GM18498 (cell line): ENCODE data around the gene TNFRSF9.
"Not testable (repeated sequence)": the region's sequence is repeated elsewhere in the genome, so short reads cannot be mapped to it uniquely, and the experiment has no call there.

Experiments
- ATAC-seq: cut with Tn5 transposase; IDR thresholded peaks from one replicate; pipeline ENCODE4 v1.9.1; 2021; ENCODE audit warnings: mild to moderate bottlenecking, moderate library complexity; ENCODE audit not compliant: unreplicated experiment

TNFRSF9 gene

GRCh38 chr1:7921796-7922195 is 18.8 kb downstream of the TNFRSF9 start:
- ATAC-seq: no peak

GRCh38 chr1:7919880-7920279 is 20.8 kb downstream of the TNFRSF9 start:
- ATAC-seq: no peak

GRCh38 chr1:7917971-7918370 is 22.7 kb downstream of the TNFRSF9 start:
- ATAC-seq: not testable (repeated sequence)

- ATAC-seq: no peak
Measured at GRCh38 chr1:7916501-7916830, 24.2 kb downstream of the TNFRSF9 start.

- no peak for ATAC-seq
Measured at GRCh38 chr1:7915826-7916500, 24.7 kb downstream of the TNFRSF9 start.

- ATAC-seq: no peak
Measured at GRCh38 chr1:7912743-7913557, 27.7 kb downstream of the TNFRSF9 start.

- ATAC-seq: no peak
Measured at GRCh38 chr1:7912145-7912544, 28.5 kb downstream of the TNFRSF9 start.

GRCh38 chr1:7905262-7905661 is 35.4 kb downstream of the TNFRSF9 start:
- ATAC-seq: no peak

GRCh38 chr1:7902478-7903085 is 38.1 kb downstream of the TNFRSF9 start:
- ATAC-seq: no peak

GRCh38 chr1:7899741-7900140 is 40.9 kb downstream of the TNFRSF9 start:
- no peak for ATAC-seq

- ATAC-seq: no peak
Measured at GRCh38 chr1:7898962-7899361, 41.7 kb downstream of the TNFRSF9 start.

GRCh38 chr1:7896994-7897393 is 43.6 kb downstream of the TNFRSF9 start:
- no peak for ATAC-seq

- ATAC-seq: no peak
Measured at GRCh38 chr1:7893529-7894180, 47.0 kb downstream of the TNFRSF9 start.

GRCh38 chr1:7891804-7892203 is 48.8 kb downstream of the TNFRSF9 start:
- no peak for ATAC-seq

- ATAC-seq: no peak
Measured at GRCh38 chr1:7890853-7891252, 49.8 kb downstream of the TNFRSF9 start.

GRCh38 chr1:7888248-7889081 is 52.2 kb downstream of the TNFRSF9 start:
- ATAC-seq: no peak

GRCh38 chr1:7886405-7886745 is 54.3 kb downstream of the TNFRSF9 start:
- ATAC-seq: no peak

GRCh38 chr1:7885513-7886404 is 54.9 kb downstream of the TNFRSF9 start:
- no peak for ATAC-seq

- ATAC-seq: no peak
Measured at GRCh38 chr1:7884757-7885156, 55.9 kb downstream of the TNFRSF9 start.

- ATAC-seq: no peak
Measured at GRCh38 chr1:7879228-7879627, 61.4 kb downstream of the TNFRSF9 start.
